ENCODE data around the gene ADARB1.

GRCh38 chr21:45055861-45056260 is 18.5 kb upstream of the ADARB1 start:
- TF ChIP-seq CTCF (IDR thresholded peaks at IDR 0.05; ENCODE audit: low read length) (no peak), EZH2 (IDR thresholded peaks at IDR 0.05; ENCODE audit: borderline replicate concordance, low read length) (no peak)

Measured in OCI-LY1 (cell line).